ENCODE measurements around the gene MMP13. TPM values are rescaled to one million over a fixed set of nuclear protein-coding genes. Genes with fewer than 3 reads are reported as not detected.

The MMP13 gene
- total RNA-seq, 4 donors from 2014 or later: 0.38 to 0.44 TPM; not detected in 2

DNA sequence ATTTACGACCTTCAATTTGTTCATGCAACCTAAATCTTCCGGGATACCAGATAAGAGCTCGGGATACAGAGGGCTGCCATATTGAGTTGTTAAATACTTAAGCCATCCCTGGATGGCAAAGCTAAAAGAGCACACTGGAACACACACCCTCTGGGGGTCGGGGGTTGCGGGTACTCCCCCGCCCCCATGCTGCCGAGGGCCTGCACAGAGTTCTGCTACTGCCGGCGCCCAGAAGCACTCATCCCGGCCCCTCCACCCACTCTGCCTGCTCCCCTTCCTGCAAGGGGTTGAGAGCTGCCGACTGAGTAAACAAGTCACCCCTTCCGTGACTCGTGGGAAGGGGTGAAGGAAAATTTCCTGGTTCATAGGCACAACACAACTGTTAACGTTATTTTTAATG is 9.3 kb upstream of the MMP13 start:
- TF ChIP-seq, protein P1, sequence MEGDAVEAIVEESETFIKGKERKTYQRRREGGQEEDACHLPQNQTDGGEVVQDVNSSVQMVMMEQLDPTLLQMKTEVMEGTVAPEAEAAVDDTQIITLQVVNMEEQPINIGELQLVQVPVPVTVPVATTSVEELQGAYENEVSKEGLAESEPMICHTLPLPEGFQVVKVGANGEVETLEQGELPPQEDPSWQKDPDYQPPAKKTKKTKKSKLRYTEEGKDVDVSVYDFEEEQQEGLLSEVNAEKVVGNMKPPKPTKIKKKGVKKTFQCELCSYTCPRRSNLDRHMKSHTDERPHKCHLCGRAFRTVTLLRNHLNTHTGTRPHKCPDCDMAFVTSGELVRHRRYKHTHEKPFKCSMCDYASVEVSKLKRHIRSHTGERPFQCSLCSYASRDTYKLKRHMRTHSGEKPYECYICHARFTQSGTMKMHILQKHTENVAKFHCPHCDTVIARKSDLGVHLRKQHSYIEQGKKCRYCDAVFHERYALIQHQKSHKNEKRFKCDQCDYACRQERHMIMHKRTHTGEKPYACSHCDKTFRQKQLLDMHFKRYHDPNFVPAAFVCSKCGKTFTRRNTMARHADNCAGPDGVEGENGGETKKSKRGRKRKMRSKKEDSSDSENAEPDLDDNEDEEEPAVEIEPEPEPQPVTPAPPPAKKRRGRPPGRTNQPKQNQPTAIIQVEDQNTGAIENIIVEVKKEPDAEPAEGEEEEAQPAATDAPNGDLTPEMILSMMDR (IDR thresholded peaks at IDR 0.05; ENCODE audit: low read depth): no peak

DNA sequence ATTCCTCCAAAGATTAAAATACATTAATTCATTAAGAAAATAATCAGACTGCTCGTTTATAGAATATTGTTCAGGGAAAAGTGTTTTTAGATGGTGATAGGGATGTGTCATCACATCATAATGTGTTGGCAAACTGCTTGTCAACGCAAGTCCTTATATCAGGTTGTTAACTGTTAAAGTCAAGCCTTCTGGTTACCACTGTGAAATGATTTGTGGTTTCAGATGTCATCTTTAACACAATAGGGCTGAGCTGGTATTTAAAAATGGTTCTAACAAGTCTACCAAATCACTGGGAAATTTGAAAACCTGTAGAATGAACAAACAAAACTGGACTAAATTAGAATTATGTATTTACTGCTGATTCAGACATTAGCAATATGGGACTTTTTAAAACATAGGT is 2.4 kb upstream of the MMP13 start:
- TF ChIP-seq, protein P1 (IDR thresholded peaks at IDR 0.05; ENCODE audit: low read depth): no peak

DNA sequence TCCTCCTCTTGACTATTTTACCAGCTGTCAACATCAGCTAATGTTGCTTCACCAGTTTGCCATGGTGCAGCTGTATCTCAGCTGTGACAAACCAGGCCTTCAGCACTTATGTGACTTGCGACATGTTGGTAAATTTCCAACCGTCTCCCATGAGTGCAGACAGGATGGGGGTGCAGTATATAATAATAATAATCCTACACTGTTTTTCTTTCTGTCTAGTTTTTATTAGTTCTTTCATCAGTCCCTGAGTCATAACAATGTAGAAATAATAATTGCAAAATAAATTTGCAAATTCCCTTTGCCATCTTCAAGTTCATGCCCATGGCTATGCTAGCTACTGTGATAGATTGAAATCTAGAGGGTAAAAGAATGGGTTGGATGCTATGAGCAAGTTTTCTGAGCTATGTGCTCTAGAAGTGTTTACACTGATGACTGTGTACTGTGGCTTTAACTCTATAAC is 4.9 kb downstream of the MMP13 start:
- TF ChIP-seq, protein P1 (IDR thresholded peaks at IDR 0.05; ENCODE audit: low read depth): no peak

DNA sequence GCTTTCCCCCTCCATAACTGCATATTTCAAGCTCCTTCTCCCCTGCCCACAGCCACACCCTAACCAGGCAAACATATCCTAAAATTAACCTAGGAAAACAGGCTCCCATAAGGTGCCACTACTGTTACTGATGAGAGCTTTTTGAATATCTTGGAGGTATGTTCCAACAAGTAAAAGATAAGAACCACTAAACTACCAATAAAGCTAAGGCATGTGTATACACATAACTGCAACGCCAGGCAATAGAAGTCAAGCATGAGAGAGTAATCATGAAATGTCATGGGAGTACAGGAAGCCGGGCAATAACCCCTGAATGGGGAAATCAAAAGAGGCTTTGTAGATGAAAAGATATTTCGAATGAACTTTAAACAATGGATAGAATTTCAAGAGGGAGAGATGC is 9.3 kb downstream of the MMP13 start:
- TF ChIP-seq, protein P1 (IDR thresholded peaks at IDR 0.05; ENCODE audit: low read depth): no peak

DNA sequence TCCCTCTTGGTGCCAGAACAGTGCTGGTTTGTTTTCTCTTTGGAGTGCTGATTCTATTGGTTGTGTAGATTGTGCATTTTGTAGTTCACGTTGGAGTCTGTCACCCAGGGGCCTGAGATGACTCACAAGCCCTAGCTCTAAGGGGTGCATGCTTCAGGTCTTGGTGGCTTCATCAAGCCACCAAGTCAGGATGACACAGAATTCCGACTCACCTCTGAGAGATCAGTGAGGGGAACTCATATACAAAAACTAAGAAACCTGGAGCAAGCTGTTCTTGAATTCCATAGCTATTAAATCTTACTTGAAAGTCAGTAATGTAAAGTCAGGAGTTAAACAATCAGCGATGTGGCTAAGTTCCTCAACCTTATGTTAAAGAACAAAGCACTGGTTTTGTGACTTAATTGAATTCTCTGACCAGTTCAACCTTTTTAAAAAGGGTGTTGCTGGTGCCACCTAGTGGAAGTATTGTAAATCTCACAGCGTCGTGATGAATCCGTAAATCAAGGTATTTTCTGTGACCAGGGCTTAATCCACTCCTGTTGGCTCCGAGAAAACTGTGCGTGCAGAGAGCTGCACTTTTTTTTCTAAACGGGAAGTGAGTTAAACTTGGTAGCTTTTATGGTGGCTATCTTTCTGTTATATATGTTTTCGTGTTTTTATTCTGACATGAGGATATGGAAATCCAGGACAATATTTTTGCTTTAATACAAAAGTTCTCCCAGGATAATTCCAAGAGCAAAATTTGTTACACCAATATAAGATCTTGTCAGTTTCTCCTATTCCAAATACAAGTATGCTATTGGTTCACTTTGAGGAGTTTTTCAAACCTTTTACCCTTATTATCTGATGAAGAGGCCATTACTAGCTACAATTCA is 14.6 kb downstream of the MMP13 start:
- TF ChIP-seq, protein P1 (IDR thresholded peaks at IDR 0.05; ENCODE audit: low read depth): no peak

DNA sequence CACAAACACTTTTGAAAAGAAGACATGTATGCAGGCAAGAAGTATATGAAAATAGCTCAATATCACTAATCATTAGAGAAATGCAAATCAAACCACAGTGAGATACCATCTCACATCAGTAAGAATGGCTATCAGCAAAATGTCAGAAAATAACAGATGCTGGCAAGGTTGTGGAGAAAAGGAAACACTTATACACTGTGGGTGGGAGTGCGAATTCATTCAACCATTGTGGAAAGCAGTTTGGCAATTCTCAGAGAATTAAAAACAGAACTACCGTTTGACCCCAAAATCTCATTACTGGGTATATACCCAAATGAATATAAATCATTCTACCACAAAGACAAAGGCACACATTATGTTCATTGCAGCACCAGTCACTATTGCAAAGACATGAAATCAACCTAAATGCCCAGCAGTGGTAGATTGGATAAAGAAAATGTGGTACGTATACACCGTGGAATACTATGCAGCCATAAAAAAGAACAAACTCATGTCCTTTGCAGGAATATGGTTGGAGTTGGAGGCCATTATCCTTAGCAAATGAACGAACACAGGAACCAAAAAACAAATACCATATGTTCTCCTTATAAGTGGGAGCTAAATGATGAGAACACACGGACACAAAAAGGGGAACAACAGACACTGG is 18.5 kb downstream of the MMP13 start:
- TF ChIP-seq, protein P1 (IDR thresholded peaks at IDR 0.05; ENCODE audit: low read depth): no peak

DNA sequence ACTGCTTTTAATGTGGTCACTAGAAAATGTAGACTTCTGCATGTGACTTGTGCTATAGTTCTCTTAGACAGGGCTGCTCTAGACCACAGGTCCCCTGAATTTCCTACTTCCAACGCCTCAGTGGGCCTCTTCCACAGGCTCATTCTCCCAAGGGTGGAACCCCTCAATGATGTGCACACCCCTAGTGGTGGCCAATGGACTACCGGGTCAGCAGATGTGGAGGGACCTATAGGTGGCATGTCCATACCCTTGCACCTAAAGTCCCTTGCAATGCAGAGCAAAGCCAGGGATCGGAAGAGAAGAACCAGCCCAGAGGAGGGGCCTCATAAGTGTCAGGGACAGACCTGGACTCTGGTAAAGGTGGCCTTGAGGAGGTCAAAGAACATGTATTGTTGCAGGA is 20.0 kb downstream of the MMP13 start:
- TF ChIP-seq, protein P1 (IDR thresholded peaks at IDR 0.05; ENCODE audit: low read depth): no peak
